Astrocyte (in vitro differentiated cells and primary cell): ENCODE results near the gene ADH5. TPM values are rescaled to one million over a fixed set of nuclear protein-coding genes. Genes with fewer than 3 reads are reported as not detected.
"Not testable (repeated sequence)": the region's sequence is repeated elsewhere in the genome, so short reads cannot be mapped to it uniquely, and the experiment has no call there.

ENCODE experiments used
- DNase-seq: peaks from one replicate; pipeline ENCODE4 v3.0.0-alpha.2; 2010; ENCODE audit warnings: low read depth
- FAIRE-seq: peaks from 2 replicates; lab custom pipeline; 2011; peaks lifted over from hg19 to GRCh38; lab: Jason Lieb, UNC
- H2AFZ ChIP-seq: 2 replicates; pipeline ENCODE4 v1.6.0; 2012; ENCODE audit warnings: low read depth, low read length, inconsistent platforms
- H3K27ac ChIP-seq: 2 replicates; pipeline ENCODE4 v1.5.1; 2011; ENCODE audit warnings: low read depth, low read length, inconsistent platforms
- H3K27me3 ChIP-seq: 2 replicates; pipeline ENCODE4 v1.6.0; 2011; ENCODE audit warnings: low read length, inconsistent platforms; ENCODE audit not compliant: insufficient read depth
- H3K36me3 ChIP-seq: 2 replicates; pipeline ENCODE4 v1.5.1; 2011; ENCODE audit warnings: low read length, inconsistent platforms; ENCODE audit not compliant: insufficient read depth
- H3K4me1 ChIP-seq: 2 replicates; pipeline ENCODE4 v1.5.1; 2011; ENCODE audit warnings: low read length, inconsistent platforms; ENCODE audit not compliant: insufficient read depth
- H3K4me2 ChIP-seq: 2 replicates; pipeline ENCODE4 v1.6.0; 2012; ENCODE audit warnings: low read length, inconsistent platforms
- H3K4me3 ChIP-seq: 2 replicates; pipeline ENCODE4 v1.5.1; 2011; ENCODE audit warnings: low read depth, mild to moderate bottlenecking, low read length, inconsistent platforms; ENCODE audit not compliant: insufficient read depth
- H3K79me2 ChIP-seq: 2 replicates; pipeline ENCODE4 v1.6.0; 2012; ENCODE audit warnings: mild to moderate bottlenecking, low read length, inconsistent platforms; ENCODE audit not compliant: insufficient read depth
- H3K9ac ChIP-seq: 2 replicates; pipeline ENCODE4 v1.6.0; 2012; ENCODE audit warnings: mild to moderate bottlenecking, low read length, inconsistent platforms
- H3K9me3 ChIP-seq: 2 replicates; pipeline ENCODE4 v1.5.1; 2012; ENCODE audit warnings: low read depth, mild to moderate bottlenecking, low read length, inconsistent platforms; ENCODE audit not compliant: insufficient read depth
- H4K20me1 ChIP-seq: 2 replicates; pipeline ENCODE4 v1.6.0; 2012; ENCODE audit warnings: low read length, inconsistent platforms; ENCODE audit not compliant: insufficient read depth
- H3K27ac Mint-ChIP-seq: one replicate; pipeline ENCODE4 v1.8.0; 2021; ENCODE audit warnings: mild to moderate bottlenecking, mixed read lengths; ENCODE audit not compliant: unreplicated experiment
- H3K27me3 Mint-ChIP-seq: one replicate; pipeline ENCODE4 v1.8.0; 2021; ENCODE audit warnings: low read depth, mixed read lengths; ENCODE audit not compliant: unreplicated experiment
- H3K36me3 Mint-ChIP-seq: one replicate; pipeline ENCODE4 v1.8.0; 2021; ENCODE audit warnings: low read depth, mixed read lengths; ENCODE audit not compliant: unreplicated experiment
- H3K4me1 Mint-ChIP-seq: one replicate; pipeline ENCODE4 v1.8.0; 2021; ENCODE audit warnings: low read depth, mixed read lengths; ENCODE audit not compliant: unreplicated experiment
- H3K4me3 Mint-ChIP-seq: one replicate; pipeline ENCODE4 v1.8.0; 2021; ENCODE audit warnings: mild to moderate bottlenecking, moderate library complexity, mixed read lengths; ENCODE audit not compliant: unreplicated experiment
- H3K9me3 Mint-ChIP-seq: one replicate; pipeline ENCODE4 v1.8.0; 2021; ENCODE audit warnings: mild to moderate bottlenecking, mixed read lengths; ENCODE audit not compliant: unreplicated experiment
- EZH2 ChIP-seq: IDR thresholded peaks from 2 replicates; pipeline ENCODE4 v1.6.1; 2012; ENCODE audit warnings: mild to moderate bottlenecking, low read length, inconsistent platforms; ENCODE audit not compliant: insufficient read depth
- total RNA-seq: library from RNA; stranded (reverse); gene quantifications from 2 replicates; pipeline ENCODE4 v1.2.1, GENCODE V29; 2021
- TF ChIP-seq, protein P1 (sequence below): IDR thresholded peaks from 2 replicates; pipeline ENCODE4 v1.5.1; 2011; ENCODE audit warnings: low read depth, mild to moderate bottlenecking, inconsistent platforms, low read length, moderate library complexity; ENCODE audit not compliant: insufficient read depth

ADH5 gene
- total RNA-seq, 1 donor from 2014 or later: 210 TPM

DNA sequence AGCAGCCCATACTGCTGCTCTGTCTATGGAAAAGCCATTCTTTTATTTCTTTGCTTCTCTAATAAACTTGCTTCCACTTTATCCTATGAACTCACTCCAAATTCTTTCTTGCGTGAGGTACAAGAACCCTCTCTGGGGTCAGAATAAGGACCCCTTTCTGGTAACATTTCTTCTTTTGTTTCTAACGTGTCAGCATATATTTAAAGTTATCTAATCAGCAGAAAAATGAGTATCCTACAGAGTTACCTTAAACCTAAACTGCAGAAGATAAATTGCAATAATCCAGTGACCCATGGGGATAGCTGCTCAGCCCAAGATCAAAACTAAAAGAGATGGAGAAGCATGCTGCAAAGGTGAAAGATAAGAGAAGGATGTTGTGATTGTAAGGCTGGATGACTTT is 4.0 kb downstream of the ADH5 start:
- DNase-seq: no peak
- H3K9ac ChIP-seq: no peak overlapping the region
- Mint-ChIP-seq H3K36me3 (peaks cover 8% of the 10 kb centered on the region), H3K27me3 (no peaks in the 10 kb centered on the region), H3K4me1 (peaks cover 9% of the 10 kb centered on the region), H3K9me3 (no peaks in the 10 kb centered on the region), H3K4me3 (no peak overlapping the region), H3K27ac (no peak overlapping the region)
- no peaks in the 10 kb centered on the region for H3K9me3 ChIP-seq
- no peak for FAIRE-seq
- peaks cover 42% of the 10 kb centered on the region for H3K36me3 ChIP-seq
- peaks cover 72% of the 10 kb centered on the region for H3K79me2 ChIP-seq
- H3K4me2 ChIP-seq: no peak overlapping the region
- no peak overlapping the region for H3K4me3 ChIP-seq
- no peak overlapping the region for H3K27ac ChIP-seq
- H3K4me1 ChIP-seq: peaks cover 4% of the 10 kb centered on the region
- TF ChIP-seq EZH2: no peak
- TF ChIP-seq, protein P1, sequence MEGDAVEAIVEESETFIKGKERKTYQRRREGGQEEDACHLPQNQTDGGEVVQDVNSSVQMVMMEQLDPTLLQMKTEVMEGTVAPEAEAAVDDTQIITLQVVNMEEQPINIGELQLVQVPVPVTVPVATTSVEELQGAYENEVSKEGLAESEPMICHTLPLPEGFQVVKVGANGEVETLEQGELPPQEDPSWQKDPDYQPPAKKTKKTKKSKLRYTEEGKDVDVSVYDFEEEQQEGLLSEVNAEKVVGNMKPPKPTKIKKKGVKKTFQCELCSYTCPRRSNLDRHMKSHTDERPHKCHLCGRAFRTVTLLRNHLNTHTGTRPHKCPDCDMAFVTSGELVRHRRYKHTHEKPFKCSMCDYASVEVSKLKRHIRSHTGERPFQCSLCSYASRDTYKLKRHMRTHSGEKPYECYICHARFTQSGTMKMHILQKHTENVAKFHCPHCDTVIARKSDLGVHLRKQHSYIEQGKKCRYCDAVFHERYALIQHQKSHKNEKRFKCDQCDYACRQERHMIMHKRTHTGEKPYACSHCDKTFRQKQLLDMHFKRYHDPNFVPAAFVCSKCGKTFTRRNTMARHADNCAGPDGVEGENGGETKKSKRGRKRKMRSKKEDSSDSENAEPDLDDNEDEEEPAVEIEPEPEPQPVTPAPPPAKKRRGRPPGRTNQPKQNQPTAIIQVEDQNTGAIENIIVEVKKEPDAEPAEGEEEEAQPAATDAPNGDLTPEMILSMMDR: no peak
- H2AFZ ChIP-seq: no peak overlapping the region
- no peaks in the 10 kb centered on the region for H3K27me3 ChIP-seq
- H4K20me1 ChIP-seq: peaks cover 23% of the 10 kb centered on the region

DNA sequence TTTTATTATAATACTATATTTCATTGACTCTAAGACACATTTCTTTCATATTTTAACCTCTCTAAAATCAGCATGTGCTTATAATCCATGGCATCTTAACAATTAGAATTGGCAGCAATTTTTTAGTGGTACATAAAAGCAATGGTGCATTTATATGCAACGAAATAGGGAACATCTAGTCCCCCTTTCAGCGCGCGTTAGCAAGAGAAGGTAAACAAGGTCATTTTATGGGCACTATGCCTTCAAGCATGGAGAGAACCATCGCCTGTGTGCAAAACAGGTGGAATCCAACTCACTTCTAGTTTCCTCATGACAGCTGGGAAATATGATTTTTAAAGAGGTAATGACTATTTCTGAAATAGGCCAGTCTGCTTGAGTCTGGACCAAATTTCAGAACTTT is 6.4 kb downstream of the ADH5 start:
- Mint-ChIP-seq H3K27ac (no peak overlapping the region), H3K36me3 (peaks cover 13% of the 10 kb centered on the region), H3K4me1 (peaks cover 10% of the 10 kb centered on the region), H3K9me3 (no peaks in the 10 kb centered on the region), H3K4me3 (no peak overlapping the region), H3K27me3 (no peaks in the 10 kb centered on the region)
- FAIRE-seq (no peak), DNase-seq (no peak)
- Histone ChIP-seq H3K4me1 (peaks cover 1% of the 10 kb centered on the region), H3K36me3 (peaks cover 50% of the 10 kb centered on the region), H3K9me3 (no peaks in the 10 kb centered on the region), H3K79me2 (peaks cover 58% of the 10 kb centered on the region), H2AFZ (no peak overlapping the region), H3K4me3 (no peak overlapping the region), H3K9ac (no peak overlapping the region), H3K27me3 (no peaks in the 10 kb centered on the region), H3K4me2 (no peak overlapping the region), H4K20me1 (peaks cover 23% of the 10 kb centered on the region), H3K27ac (no peak overlapping the region)
- TF ChIP-seq, protein P1: no peak
- TF ChIP-seq EZH2: no peak

DNA sequence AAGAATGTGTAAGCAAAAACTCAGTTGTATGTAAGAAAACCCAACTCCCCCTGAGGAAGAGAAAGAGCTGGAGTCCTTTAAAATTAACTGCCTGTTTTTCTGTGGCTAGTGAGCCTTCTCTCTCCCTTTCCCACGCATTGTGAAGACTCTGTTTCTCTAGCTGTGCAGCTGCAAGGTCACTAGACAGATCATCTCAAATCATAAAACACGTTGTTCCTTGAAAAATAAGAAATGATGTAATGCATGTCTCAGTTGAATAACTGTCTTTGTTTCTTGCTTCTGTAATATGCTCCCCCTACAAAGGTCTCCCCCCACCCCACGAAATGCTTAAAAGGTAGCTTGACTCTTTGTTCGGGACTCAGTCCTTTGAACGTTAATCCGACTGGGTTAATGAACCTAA is 7.7 kb downstream of the ADH5 start:
- H3K4me2 ChIP-seq, H3K27ac Mint-ChIP-seq, H3K9ac ChIP-seq, H3K27ac ChIP-seq, H3K9me3 ChIP-seq, H3K9me3 Mint-ChIP-seq, DNase-seq, H2AFZ ChIP-seq, FAIRE-seq, H3K4me3 ChIP-seq, H3K4me1 ChIP-seq, H3K4me3 Mint-ChIP-seq, H3K27me3 ChIP-seq, H3K27me3 Mint-ChIP-seq, H3K4me1 Mint-ChIP-seq: not testable (repeated sequence)
- H4K20me1 ChIP-seq: peaks cover 29% of the 10 kb centered on the region
- H3K79me2 ChIP-seq: peaks cover 44% of the 10 kb centered on the region
- peaks cover 58% of the 10 kb centered on the region for H3K36me3 ChIP-seq
- peaks cover 14% of the 10 kb centered on the region for H3K36me3 Mint-ChIP-seq
